ENCODE data around the gene TCTN2. TPM values are rescaled to one million over a fixed set of nuclear protein-coding genes. Genes with fewer than 3 reads are reported as not detected.

The TCTN2 gene
- polyA plus RNA-seq, 3 donors: 0.24 to 1.1 TPM; not detected in 1

DNA sequence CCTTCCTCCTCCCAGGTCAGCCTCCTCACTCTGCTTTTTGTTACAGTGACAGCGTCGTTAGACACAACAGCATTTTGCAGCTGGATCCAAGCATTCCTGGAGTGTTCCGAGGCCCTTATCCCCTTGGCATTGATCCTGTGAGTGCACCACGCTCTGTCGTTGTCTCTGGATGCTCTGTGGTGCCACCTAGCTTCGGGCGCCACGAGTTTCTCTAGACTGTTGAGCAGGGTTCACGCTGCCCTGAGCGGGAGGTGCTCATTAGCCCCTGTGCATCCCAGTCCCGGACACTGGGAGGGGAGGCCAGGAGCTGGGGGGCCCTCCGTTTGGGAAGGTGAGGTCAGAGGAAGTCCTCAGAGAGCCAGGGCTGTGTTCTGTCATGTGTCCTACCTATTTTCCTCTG is 73.9 kb downstream of the TCTN2 start:
- H4K20me1 ChIP-seq (ENCODE audit: insufficient read depth, low read length): no peaks in the 10 kb centered on the region
- H3K27me3 ChIP-seq (ENCODE audit: control insufficient read depth in 2 of 2, insufficient read depth in 2 of 2, low read length in 2 of 2): no peaks in the 10 kb centered on the region
- H3K27ac ChIP-seq (ENCODE audit: low read depth in 1 of 2, low read length in 2 of 2): no peak overlapping the region
- Mint-ChIP-seq H3K27me3 (ENCODE audit: low read depth in 3 of 3) (peaks cover 0 to 2% (median 1%) of the 10 kb centered on the region in 3 donors), H3K36me3 (peaks cover 60 to 67% of the 10 kb centered on the region in 2 donors), H3K9me3 (no peaks in the 10 kb centered on the region), H3K4me3 (no peak overlapping the region), H3K4me1 (peaks cover 48% of the 10 kb centered on the region), H3K27ac (no peak overlapping the region)
- H2AFZ ChIP-seq (ENCODE audit: insufficient read depth, low read depth, low read length, poor library complexity, severe bottlenecking): no peak overlapping the region
- H3K4me2 ChIP-seq (replicated peaks; ENCODE audit: extremely low read depth, low read length, poor library complexity, severe bottlenecking): no peak overlapping the region
- no peaks in the 10 kb centered on the region for H3K9me3 ChIP-seq (replicated peaks in 1 of 2; ENCODE audit: control insufficient read depth in 1 of 2, insufficient read depth in 1 of 2, low read length in 2 of 2)
- H3K9ac ChIP-seq (ENCODE audit: insufficient read depth, low read length, poor library complexity, severe bottlenecking): no peak overlapping the region
- WGBS (ENCODE audit: insufficient coverage): 69% methylated on average over 9 of the region's 12 CpGs
- no peaks in the 10 kb centered on the region for H3K79me2 ChIP-seq (ENCODE audit: insufficient read depth, low read length)
- peaks cover 32 to 36% of the 10 kb centered on the region in 2 donors for H3K4me1 ChIP-seq (ENCODE audit: control insufficient read depth in 1 of 2, insufficient read depth in 2 of 2, low read length in 2 of 2)
- no peak for DNase-seq
- H3K36me3 ChIP-seq (replicated peaks in 1 of 2; ENCODE audit: control insufficient read depth in 1 of 2, insufficient read depth in 2 of 2, low read length in 2 of 2): peaks cover 40 to 52% of the 10 kb centered on the region in 2 donors
- no peak overlapping the region for H3K4me3 ChIP-seq (replicated peaks in 1 of 3; ENCODE audit: low read depth in 2 of 3, low read length in 3 of 3)
- intact Hi-C loops (cut with micrococcal nuclease): no loop called here
- TF ChIP-seq CTCF (IDR thresholded peaks at IDR 0.05): no peak

GRCh38 chr12:123747309-123747708 is 76.4 kb downstream of the TCTN2 start:
- peak overlapping the region in 1 of 7 donors; percentile 2 for H3K27ac Mint-ChIP-seq
- Histone ChIP-seq H3K9ac (ENCODE audit: insufficient read depth, low read length, poor library complexity, severe bottlenecking) (no peak overlapping the region), H3K27me3 (ENCODE audit: control insufficient read depth in 2 of 2, insufficient read depth in 2 of 2, low read length in 2 of 2) (no peaks in the 10 kb centered on the region), H3K36me3 (replicated peaks in 1 of 2; ENCODE audit: control insufficient read depth in 1 of 2, insufficient read depth in 2 of 2, low read length in 2 of 2) (peaks cover 37 to 55% of the 10 kb centered on the region in 2 donors), H2AFZ (ENCODE audit: insufficient read depth, low read depth, low read length, poor library complexity, severe bottlenecking) (no peak overlapping the region), H3K4me2 (replicated peaks; ENCODE audit: extremely low read depth, low read length, poor library complexity, severe bottlenecking) (no peak overlapping the region), H3K9me3 (replicated peaks in 1 of 2; ENCODE audit: control insufficient read depth in 1 of 2, insufficient read depth in 1 of 2, low read length in 2 of 2) (no peaks in the 10 kb centered on the region), H3K27ac (ENCODE audit: low read depth in 1 of 2, low read length in 2 of 2) (no peak overlapping the region), H4K20me1 (ENCODE audit: insufficient read depth, low read length) (no peaks in the 10 kb centered on the region), H3K4me1 (ENCODE audit: control insufficient read depth in 1 of 2, insufficient read depth in 2 of 2, low read length in 2 of 2) (peaks cover 30 to 32% of the 10 kb centered on the region in 2 donors), H3K4me3 (replicated peaks in 1 of 3; ENCODE audit: low read depth in 2 of 3, low read length in 3 of 3) (no peak overlapping the region), H3K79me2 (ENCODE audit: insufficient read depth, low read length) (no peaks in the 10 kb centered on the region)
- H3K4me1 Mint-ChIP-seq: peaks cover 41% of the 10 kb centered on the region
- no CpG with 5 or more reads among the region's 5 CpGs for WGBS (ENCODE audit: insufficient coverage)
- peaks cover 0 to 2% (median 1%) of the 10 kb centered on the region in 3 donors for H3K27me3 Mint-ChIP-seq (ENCODE audit: low read depth in 3 of 3)
- intact Hi-C loops (cut with micrococcal nuclease): no loop called here
- no peaks in the 10 kb centered on the region for H3K9me3 Mint-ChIP-seq
- DNase-seq: no peak
- H3K4me3 Mint-ChIP-seq: no peak overlapping the region
- peaks cover 53 to 59% of the 10 kb centered on the region in 2 donors for H3K36me3 Mint-ChIP-seq
- no peak for TF ChIP-seq CTCF (IDR thresholded peaks at IDR 0.05)

Measured in CD14-positive monocyte (primary cell).